A549 treated with AZD9567 at 1 μM for 4 hours (cell line): Measurements from ENCODE around the gene TMEM37. TPM values are rescaled to one million over a fixed set of nuclear protein-coding genes. Genes with fewer than 3 reads are reported as not detected.

ENCODE experiments used
- total RNA-seq: library from RNA; stranded (reverse); fragments of 200-300 nt; extraction: Qiagen RNA extraction; gene quantifications from 5 replicates; pipeline ENCODE4 v1.2.3, GENCODE V29; 2022; ENCODE audit not compliant: insufficient read depth

Gene TMEM37
- total RNA-seq = 1.9 to 3.3 TPM (median 2.2 TPM) in 5 replicates

GRCh38 chr2:119431155-119431975 lies at the start of gene TMEM37:
Gene TMEM37, plus strand, starts transcription at chr2:119431854. Its CDS starts 50 bp downstream, at chr2:119431904.

Other genes with a start within 250 kb of the TMEM37 start
- gene STEAP3, start 208.0 kb upstream of the TMEM37 start, total RNA-seq = 42.0 to 49.0 TPM (median 44.6 TPM) in 5 replicates
- 7.6 to 12.0 TPM (median 11.5 TPM) in 5 replicates for gene C2orf76, start 65.0 kb upstream of the TMEM37 start, total RNA-seq
- gene DBI, start 64.9 kb upstream of the TMEM37 start, total RNA-seq = 391 to 531 TPM (median 404 TPM) in 5 replicates
- gene SCTR, start 92.6 kb downstream of the TMEM37 start, total RNA-seq = not detected in 5 replicates
- gene CFAP221, start 112.6 kb downstream of the TMEM37 start, total RNA-seq = 0.20 to 0.42 TPM (median 0.30 TPM) in 4 of 5 replicates, not detected in the other
- 15.7 to 27.6 TPM (median 26.6 TPM) in 5 replicates for gene TMEM177, start 247.3 kb downstream of the TMEM37 start, total RNA-seq